Measurements from ENCODE around the gene PRKCQ.

The PRKCQ gene

GRCh38 chr10:6539833-6540232 lies 40.2 kb downstream of the PRKCQ start:
- no peak for DNase-seq (ENCODE audit: insufficient read length, low spot score)
- FAIRE-seq = no peak
- no peak for TF ChIP-seq POLR2A (IDR thresholded peaks at IDR 0.05; ENCODE audit: low read depth, low read length)

- no peak for FAIRE-seq
- DNase-seq (ENCODE audit: insufficient read length, low spot score) = no peak
- no peak for TF ChIP-seq POLR2A (IDR thresholded peaks at IDR 0.05; ENCODE audit: low read depth, low read length)
Measured at GRCh38 chr10:6537770-6538169, 42.3 kb downstream of the PRKCQ start.

- no peak for TF ChIP-seq POLR2A (IDR thresholded peaks at IDR 0.05; ENCODE audit: low read depth, low read length)
- no peak for DNase-seq (ENCODE audit: insufficient read length, low spot score)
- FAIRE-seq = no peak
Measured at GRCh38 chr10:6536102-6536501, 44.0 kb downstream of the PRKCQ start.

DNA sequence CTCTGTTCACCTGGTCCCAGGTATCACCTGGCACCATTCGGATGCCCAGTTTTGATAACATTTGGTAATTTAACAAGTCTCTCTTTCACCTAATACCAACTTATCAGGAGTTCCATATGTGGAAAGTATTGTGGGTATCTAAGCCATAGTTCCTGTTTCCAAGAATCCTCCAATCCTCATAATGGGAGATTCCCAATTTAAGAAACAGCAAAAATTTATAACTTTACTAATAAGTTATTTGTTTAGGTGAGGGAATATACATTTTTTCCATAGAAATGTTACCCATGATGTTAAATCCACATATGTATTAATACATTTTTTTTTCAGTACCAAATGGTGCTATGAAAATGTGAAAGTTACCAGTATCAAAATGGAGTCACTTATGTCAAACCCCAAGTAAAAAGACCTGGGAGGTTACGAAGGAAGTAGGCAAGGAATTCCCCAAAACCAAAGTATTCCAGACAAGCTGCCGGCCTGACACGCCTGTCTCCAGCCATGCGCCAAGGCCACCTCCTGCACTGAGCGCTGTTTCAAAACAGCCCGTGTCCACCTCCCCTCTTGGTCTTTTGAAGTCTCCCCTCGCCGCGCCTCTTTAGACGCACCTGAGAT lies 44.8 kb downstream of the PRKCQ start:
- TF ChIP-seq POLR2A (IDR thresholded peaks at IDR 0.05; ENCODE audit: low read depth, low read length) = no peak
- DNase-seq (ENCODE audit: insufficient read length, low spot score) (no peak), FAIRE-seq (no peak)

GRCh38 chr10:6532321-6532720 lies 47.8 kb downstream of the PRKCQ start:
- FAIRE-seq (no peak), DNase-seq (ENCODE audit: insufficient read length, low spot score) (no peak)
- TF ChIP-seq POLR2A (IDR thresholded peaks at IDR 0.05; ENCODE audit: low read depth, low read length) = no peak

- FAIRE-seq = no peak
- no peak for TF ChIP-seq POLR2A (IDR thresholded peaks at IDR 0.05; ENCODE audit: low read depth, low read length)
- no peak for DNase-seq (ENCODE audit: insufficient read length, low spot score)
Measured at GRCh38 chr10:6530966-6531365, 49.1 kb downstream of the PRKCQ start.

- no peak for TF ChIP-seq POLR2A (IDR thresholded peaks at IDR 0.05; ENCODE audit: low read depth, low read length)
- FAIRE-seq = no peak
- no peak for DNase-seq (ENCODE audit: insufficient read length, low spot score)
Measured at GRCh38 chr10:6530211-6530840, 49.8 kb downstream of the PRKCQ start.

GRCh38 chr10:6528198-6528950 lies 51.7 kb downstream of the PRKCQ start:
- FAIRE-seq (no peak), DNase-seq (ENCODE audit: insufficient read length, low spot score) (no peak)
- no peak for TF ChIP-seq POLR2A (IDR thresholded peaks at IDR 0.05; ENCODE audit: low read depth, low read length)

DNA sequence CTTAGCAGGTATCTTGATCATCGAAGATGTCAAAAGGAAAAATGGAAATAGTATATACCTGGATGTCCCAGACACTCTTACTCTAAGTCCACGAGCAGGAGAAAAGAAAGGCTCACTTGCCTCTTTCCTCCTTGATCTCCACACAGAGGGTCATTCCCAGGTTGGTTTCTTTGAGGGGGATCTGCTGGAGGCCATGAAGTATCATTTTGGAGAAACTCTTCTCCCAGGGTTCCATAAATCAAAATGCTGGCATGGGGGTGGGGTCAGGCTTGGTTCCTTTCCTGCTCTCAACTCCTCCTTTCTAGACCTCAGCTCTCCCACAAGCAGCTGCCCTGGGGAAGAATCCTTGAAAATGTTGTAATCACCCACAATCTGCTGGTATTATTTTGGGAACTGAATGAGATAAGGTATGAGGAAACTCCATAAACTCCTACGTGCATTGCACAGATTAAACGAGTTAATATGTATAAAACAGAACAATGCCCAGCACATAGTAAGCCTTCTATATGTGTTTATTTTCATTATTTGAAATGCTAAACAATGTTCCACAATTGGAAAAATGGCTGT lies 54.4 kb downstream of the PRKCQ start:
- no peak for TF ChIP-seq POLR2A (IDR thresholded peaks at IDR 0.05; ENCODE audit: low read depth, low read length)
- FAIRE-seq (no peak), DNase-seq (ENCODE audit: insufficient read length, low spot score) (no peak)

DNA sequence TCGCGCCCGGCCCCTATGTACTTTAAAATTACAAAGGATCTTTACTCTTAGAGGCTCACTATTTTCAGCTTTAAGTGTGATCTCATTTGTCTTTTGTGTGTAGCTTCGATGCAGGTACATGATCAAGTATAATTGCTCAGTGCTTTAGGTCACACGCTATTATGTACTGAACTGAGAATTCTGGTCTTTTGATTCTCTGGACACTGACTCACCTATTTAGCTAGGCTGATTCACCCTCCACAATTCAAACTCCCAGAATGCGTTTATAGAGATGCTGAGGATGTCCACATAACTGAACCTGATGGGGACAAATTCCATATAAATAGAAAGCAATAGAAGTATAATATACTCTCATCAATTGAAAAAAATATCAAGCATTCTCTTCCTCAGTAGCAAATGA lies 57.8 kb downstream of the PRKCQ start:
- DNase-seq (ENCODE audit: insufficient read length, low spot score) (no peak), FAIRE-seq (no peak)

GRCh38 chr10:6520138-6520537 lies 59.9 kb downstream of the PRKCQ start:
- FAIRE-seq = no peak
- TF ChIP-seq POLR2A (IDR thresholded peaks at IDR 0.05; ENCODE audit: low read depth, low read length) = no peak
- no peak for DNase-seq (ENCODE audit: insufficient read length, low spot score)

More for the DNA sequence above, 57.8 kb downstream of the PRKCQ start:
- no peak for TF ChIP-seq POLR2A (IDR thresholded peaks at IDR 0.05; ENCODE audit: low read depth, low read length)

DNA sequence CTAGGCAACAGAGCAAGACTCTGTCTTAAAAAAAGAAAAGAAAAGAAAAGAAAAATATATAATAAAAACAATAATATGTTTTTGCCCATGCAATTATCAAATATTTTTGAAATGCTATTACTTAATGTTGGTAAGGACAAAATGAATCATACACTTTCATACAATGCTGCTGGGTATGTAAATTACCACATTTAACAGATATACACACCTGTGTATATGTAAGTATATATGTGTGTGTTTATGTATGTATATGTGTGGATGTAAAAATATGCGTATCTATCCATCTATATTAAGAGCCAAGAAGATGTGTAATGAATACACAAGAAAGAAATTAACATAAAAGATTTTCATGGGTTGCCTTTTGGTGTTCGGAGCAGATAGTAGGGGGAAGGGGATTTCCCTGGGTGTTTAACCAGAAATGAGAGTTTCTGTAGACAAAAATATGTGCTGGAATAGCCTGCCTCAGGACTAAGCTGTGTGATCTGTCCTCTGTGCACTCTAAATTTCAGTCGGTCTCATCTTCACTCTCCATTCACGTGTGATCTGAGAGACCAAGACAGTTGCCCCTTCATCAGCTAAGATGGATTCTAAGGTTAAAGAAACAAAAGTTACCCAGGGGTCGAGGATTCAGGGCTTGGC lies 61.2 kb downstream of the PRKCQ start:
- DNase-seq (ENCODE audit: insufficient read length, low spot score) = no peak
- FAIRE-seq = no peak
- TF ChIP-seq POLR2A (IDR thresholded peaks at IDR 0.05; ENCODE audit: low read depth, low read length) = no peak

GRCh38 chr10:6516929-6517284 lies 63.2 kb downstream of the PRKCQ start:
- no peak for TF ChIP-seq POLR2A (IDR thresholded peaks at IDR 0.05; ENCODE audit: low read depth, low read length)
- FAIRE-seq (no peak), DNase-seq (ENCODE audit: insufficient read length, low spot score) (no peak)

GRCh38 chr10:6516281-6516928 lies 63.7 kb downstream of the PRKCQ start:
- DNase-seq (ENCODE audit: insufficient read length, low spot score) (no peak), FAIRE-seq (no peak)
- no peak for TF ChIP-seq POLR2A (IDR thresholded peaks at IDR 0.05; ENCODE audit: low read depth, low read length)

All from H54 (cell line).